SHP77 treated with DMSO at 0.1 percent for 48 hours (cell line): Measurements from ENCODE around the gene B4GAT1.
A peak's percentile ranks its signal among the peaks of the same experiment; 100 is the strongest.
"Not testable (repeated sequence)": the region's sequence is repeated elsewhere in the genome, so short reads cannot be mapped to it uniquely, and the experiment has no call there.

Experiments used
- DNase-seq: peaks from one replicate; lab custom pipeline; 2025; lab: John Stamatoyannopoulos, UW

The B4GAT1 gene

DNA sequence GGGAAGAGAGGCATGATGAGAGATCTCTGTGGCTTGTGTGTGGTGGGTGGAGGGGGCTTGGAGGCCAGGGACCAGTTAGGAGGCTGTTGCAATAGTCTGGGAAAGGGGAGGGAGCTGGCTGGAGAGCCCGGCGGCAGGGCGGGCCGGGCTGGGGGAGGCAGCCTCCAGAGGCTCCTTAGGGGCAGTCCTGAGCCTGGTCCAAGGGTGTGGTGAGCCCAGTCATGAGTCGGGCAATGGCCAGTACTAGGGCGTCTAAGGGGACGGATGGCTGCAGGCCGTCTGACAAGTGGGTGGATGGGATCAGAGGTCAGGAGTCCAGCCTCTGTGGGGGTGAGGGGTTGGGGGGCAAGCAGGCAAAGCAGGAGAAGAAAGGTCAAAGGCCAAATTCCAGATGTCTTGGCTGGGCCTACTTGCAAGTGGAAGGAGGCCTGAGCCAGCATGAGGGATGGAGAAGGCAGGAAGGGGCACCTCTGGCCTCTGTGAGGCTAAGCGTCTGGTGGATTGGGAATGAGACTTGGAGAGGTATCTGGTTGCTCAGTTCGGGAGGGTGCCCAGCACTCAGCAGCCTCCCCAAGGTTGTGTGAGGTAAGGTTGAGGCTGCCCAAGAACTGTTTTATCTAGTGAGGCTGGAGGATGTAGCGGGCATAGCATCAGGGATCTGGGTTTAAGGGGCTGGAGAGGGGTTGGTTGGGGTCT, 24.5 kb downstream of the B4GAT1 start:
- no peak for DNase-seq

DNA sequence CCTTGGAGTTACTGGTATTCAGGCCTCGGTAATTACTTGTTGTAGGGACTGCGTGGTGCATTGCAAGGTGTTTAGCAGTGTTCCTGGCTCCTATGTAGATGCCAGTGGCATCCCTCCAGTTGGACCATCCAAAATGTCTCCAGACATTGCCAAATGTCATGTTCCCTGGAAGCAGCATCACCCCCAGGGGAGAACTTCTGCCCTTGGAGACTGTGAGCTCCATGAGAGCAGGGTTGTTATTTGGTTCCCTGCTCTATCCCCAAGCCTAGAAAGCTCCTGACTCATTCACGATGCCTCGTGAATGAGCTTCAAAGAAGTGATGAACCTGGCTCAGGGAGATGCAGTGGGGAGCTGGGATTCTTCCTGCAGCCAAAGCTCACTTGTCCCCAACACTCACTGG, 25.8 kb downstream of the B4GAT1 start:
- DNase-seq: no peak

DNA sequence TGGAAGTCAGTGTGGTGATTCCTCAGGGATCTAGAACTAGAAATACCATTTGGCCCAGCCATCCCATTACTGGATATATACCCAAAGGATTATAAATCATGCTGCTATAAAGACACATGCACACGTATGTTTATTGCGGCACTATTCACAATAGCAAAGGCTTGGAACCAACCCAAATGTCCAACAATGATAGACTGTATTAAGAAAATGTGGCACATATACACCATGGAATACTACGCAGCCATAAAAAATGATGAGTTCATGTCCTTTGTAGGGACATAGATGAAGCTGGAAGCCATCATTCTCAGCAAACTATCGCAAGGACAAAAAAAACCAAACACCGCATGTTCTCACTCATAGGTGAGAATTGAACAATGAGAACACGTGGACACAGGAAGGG, 26.7 kb downstream of the B4GAT1 start:
- not testable (repeated sequence) for DNase-seq

DNA sequence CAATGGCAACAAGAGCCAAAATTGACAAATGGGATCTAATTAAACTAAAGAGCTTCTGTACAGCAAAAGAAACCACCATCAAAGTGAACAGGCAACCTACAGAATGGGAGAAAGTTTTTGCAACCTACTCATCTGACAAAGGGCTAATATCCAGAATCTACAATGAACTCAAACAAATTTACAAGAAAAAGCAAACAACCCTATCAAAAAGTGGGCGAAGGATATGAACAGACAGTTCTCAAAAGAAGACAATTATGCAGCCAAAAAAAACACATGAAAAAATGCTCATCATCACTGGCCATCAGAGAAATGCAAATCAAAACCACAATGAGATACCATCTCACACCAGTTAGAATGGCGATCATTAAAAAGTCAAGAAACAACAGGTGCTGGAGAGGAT, 27.1 kb downstream of the B4GAT1 start:
- not testable (repeated sequence) for DNase-seq

DNA sequence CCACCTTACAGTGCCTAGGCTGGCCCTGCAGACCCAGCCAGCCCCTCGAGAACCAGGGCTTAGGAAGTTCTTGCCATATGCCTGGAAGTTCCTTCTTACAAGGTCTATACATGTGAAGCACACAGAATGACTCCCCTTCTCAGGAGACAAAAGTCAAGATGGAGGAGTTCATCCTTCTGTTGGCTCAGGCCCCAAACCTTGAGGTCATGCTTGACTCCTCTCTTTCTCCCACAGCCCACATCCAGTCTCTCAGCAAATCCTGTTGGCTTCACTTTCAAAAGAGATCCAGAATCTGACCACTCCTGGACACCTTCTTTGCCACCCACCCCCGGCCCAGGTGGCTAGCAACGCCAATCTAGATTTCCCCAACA, 28.8 kb downstream of the B4GAT1 start:
- DNase-seq: no peak

DNA sequence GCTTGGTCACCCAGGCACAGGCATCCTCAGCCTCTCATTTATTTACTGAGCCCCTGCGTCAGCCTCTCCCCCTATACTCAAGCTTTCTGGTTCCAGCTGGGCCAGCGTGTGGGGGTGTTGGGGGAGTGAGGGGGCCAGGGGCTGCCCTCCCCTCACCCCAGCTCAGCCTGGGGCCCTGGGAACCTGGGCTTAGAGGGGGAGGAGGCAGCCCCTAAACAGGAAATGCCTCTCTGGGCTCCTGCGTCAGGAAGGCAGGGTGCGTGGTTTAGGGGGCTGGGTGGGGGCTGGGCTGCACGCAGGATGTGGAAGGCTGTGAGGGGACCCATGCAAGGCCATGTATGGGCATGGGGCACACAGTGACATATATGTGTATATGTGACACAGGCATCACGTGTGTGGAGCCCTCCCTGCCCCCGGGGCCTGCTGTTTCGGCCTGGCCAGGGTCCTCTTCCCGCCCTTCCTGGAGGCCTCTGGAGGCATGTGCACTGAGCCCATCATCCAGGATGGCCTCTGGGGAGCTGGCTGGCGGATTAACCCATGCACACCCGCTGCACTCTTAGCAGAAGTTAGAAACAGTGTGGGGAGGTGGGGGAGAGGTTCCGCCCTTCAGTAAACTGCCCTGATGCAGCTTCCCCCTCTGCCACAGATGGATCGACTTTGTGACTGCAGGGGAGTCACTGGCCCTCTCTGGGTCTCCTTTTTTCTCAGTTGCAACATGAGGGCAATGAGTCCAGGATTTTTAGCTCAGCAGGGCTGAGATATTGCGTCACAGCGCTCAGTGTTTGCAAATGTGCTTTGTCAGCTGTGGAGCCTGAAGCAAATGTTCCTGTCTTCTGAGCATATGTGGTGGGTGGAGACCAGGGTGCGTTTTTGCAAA, 29.5 kb downstream of the B4GAT1 start:
- no peak for DNase-seq

DNA sequence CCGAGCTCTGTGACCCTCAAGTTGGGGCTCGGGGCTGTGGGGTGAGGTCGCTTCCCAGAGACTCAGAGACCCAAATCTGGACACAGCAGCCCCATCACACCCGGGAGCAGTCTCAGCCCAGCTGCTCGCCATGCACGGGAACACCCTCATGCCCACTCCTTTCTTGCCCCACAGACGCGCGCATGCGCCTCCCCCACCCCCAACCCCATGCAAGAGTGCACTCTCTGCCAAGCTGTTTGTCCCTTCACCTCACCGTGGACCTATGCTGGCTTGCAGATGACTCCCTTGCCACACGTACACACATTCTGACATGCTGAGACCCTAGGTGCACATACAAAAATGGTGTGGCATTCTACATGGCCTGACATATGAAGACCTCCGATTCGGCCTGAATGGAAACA, 30.1 kb downstream of the B4GAT1 start:
- no peak for DNase-seq

DNA sequence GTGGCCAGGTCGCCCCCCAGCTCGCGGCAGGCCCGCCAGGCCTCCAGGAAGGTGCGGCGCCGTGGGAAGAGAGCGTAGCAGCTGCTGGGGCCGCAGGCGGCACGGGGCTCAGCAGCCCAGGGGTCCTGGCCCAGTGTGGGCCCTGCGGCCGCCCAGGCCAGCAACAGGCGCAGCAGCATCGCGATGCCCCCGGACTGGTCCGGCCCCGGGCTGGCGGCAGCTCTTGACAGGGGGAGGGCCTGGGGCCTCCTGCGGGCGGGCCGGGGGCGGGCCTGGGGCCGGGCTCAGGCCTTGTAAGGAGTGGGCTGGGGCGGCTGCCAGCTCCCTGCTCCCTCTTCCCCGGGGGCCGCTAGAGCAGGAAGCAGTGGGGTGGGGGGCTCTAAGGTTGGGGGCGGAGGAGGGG, 30.6 kb downstream of the B4GAT1 start, which contains the start of gene CD248:
Gene CD248 (minus strand): TSS at position 196 of the 403 bp plus-strand sequence. CDS start 17 bp downstream, at position 179.
- no peak for DNase-seq

DNA sequence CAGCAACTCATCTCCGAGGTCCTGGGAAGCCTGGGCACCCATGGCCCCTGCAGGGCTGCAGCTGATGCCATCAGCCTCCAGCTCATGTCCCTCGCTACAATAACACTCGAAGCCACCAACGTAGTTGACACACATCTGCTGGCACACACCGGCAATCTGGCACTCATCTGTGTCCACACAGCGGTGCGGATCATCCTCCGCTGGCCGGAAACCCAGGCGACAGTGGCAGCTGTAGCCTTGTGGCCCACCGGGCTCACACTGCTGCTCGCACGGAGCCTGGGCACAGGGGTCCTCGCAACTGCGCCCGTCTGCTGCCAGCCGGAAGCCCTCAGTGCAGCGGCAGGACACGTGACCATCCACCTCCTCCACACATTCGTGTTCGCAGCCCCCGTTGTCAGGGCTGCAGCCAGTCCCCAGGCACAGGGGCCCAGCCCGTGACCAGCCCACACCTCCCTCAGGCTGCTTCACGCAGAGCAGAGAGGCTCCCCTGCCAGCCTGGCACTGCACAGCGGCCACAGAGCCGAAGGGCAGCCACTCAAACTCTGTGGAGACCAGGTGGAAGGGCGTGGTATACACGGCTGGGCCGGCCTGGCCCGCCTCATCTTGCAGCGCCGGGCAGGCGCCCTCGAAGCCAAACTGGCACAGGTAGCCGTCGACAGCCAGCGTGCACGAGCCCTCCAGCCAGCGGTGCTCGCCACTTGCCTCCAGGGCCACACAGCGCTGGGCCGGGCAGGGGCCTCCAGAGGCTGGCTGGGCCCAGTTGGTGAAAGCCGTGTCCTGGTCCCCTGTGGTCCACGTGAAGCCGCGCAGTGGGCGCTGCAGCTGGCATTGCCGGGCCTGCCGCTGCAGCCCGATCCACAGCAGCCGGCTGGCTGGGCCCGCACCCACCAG, 31.3 kb downstream of the B4GAT1 start:
- peak; percentile 59 for DNase-seq

DNA sequence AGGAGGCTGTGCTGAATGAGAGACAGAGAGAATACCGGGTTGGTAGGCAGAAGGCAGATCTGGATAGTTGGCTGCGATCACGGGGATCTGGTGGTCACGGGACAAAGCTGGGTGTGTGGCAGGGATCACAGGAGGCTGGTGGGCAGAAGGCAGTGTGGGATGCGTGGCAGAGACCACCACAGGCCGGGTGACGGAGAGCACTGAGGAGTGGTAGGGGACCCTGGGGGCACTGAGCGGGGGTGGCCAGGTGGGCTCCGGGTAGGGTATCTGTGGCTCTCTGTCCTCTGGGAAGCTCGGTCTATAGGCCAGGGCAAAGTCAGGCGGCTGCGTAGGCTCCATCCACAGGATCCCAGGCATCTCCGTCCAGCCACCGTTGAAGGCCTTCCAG, 31.9 kb downstream of the B4GAT1 start:
- no peak for DNase-seq

DNA sequence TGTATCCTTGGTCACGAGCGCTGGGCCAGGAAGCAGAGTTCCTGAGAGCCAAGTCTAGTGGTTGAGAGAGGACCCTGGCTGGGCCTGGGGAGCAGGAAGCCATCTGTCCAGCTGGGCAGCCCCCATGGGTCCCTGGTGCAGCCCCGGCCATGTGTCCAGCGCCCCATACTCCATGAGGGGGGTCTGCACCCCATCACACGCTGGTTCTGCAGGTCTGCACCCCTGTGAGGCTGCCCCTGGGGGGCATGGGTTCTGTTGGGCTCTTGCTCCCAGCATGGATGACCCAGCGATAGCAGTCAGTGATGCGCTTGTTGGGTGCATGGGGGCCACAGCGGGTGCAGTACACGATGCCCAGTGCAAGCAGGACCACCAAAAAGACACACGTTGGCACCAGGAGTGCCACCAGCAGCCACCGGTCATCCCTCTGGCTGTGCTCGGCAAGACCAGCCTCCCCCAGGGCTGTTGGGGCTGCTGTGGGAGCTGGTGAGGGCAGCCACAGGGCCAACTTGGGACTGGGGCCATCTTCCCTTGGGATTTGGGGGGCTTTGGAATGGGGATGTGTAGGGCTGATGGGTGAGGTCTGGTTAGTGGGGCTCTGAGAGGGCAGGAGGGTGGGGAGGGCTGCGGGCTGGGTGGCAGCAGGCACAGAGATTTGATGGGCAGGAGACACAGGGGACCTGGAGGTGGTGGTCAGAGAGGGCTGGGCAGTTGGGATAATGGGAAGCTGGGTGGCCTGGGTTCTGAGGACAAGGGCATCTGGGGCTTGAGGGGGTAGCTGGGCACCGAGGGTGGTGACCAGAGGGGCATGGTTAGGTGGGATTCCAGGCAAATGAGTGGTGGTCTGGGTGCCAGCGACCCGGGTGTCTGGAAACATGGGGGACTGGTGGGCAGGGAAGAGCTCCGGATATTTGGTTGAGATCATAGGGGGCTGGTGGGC, 32.6 kb downstream of the B4GAT1 start:
- no peak for DNase-seq

DNA sequence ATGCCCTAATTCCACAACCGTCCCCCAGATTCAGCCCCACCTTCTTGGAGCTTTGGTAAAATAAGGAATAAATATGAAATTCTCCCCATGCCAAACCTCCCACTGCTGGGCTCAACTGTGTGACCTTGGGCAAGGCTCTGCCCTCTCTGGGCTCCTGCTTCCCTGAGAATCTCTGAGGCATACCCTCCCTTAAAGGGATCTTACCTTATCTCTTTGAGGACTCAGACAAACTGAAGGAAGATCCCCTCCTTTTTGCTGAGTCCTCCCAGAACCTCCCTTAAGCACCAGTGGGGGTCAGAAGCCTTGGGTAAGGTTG, 33.3 kb downstream of the B4GAT1 start:
- DNase-seq: no peak

DNA sequence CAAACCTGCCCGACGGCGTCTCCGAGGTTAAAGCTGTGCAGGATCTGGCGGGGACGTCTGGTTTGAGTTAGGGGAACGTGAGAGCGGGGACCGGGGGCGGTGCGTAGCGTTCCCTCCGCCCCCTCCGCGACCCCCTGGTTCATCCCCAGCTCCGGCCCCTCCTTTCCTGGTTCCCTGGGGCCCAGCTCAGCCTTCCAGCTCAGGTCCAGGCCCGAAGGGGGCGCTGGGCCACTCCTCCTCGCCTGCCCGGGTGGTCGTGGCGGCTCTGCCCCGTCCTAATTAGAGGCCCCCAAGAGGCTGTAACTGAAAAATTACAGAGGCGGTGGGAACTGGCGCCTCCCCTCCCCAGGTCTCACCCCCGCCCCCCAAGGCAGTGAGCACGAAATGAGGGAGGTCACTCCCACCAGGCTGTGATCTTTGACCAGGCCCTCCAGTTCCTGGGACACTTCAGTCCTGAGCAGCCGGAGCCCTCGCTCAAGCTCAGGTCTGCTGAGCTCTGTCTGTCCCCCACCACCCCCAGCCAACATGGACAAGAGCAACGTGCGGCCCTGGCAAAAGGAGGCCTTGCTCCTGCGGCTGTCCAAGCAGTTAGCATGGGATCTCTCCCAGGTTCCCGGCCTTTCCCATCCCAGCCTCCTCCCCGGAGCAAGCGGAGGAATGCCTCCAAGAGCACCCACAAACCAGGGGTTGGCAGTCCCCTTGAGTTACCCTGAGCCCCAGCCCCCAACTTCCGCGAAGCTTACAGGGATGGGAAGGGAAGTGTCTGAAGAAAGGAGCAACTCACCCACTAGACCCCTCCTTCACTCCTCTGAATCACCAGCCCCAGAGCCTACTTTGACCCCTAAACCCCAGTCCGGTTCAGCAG, 33.9 kb downstream of the B4GAT1 start:
- DNase-seq: no peak

DNA sequence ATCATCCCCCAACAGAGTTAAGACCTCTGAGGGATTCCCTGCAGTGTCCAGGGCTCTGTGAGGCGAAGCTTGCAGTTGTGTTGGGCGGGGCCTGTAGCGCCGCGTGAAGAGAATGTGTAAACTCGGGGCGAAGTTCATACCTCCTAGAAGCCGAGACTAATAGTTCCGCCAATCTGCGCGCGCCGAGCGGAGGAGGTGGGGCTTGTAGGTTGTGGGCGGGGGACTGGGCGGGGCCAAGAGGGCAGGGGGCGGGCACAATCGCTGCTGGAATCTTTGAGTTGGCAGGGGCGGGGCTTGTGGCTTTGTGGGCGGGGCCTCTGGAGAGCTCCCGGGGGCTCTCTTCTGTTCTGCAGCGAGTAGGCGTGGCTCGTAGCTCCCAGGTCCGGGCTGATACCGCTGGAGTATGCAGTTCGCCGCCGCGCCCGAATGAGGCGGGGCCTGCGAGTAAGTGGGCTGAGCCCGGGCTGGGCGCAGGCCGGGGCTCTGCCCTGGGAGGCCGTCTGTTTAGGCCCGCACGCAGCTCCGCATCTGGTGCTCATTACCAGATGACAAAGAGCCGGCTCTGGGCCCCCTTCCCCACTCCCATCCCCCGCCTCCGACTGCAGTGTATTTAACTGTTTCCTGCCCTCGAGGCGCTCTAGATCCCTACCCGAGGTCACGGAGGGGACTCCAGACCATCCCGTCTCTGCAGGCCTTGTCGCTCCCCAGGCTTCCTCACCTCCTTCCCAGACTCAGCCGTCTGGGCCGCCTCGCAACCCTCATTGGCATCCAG, 34.7 kb downstream of the B4GAT1 start:
- DNase-seq: peak; percentile 95

DNA sequence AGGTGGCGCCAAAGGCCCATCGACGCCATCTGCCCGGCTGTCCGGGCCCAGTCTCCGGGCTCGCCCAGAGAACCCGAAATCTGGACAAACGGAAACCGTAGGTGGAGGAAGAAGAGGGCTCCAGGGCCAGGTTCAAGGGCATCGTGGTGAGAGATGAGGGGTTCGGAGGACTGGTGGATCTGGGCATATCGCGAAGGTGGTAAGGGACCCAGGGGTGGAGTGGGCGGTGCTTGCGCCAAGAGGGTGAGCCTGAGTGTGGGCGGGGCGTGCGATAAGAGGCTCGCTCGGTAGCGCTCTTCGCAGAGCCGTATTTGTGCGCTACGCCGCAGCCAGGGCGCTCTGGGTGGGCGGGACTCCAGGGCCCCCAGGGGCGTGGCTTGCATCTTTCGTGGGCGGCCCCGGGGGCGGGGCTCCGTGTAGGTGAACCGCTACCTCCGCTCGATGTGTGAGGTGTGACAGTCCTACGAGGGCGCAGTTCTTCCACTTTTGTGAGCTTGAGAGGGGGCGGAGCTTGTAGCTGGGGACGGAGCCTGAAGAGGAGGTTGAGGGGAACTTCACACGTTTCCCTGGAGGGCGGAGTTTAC, 35.4 kb downstream of the B4GAT1 start:
- peak; percentile 96 for DNase-seq

DNA sequence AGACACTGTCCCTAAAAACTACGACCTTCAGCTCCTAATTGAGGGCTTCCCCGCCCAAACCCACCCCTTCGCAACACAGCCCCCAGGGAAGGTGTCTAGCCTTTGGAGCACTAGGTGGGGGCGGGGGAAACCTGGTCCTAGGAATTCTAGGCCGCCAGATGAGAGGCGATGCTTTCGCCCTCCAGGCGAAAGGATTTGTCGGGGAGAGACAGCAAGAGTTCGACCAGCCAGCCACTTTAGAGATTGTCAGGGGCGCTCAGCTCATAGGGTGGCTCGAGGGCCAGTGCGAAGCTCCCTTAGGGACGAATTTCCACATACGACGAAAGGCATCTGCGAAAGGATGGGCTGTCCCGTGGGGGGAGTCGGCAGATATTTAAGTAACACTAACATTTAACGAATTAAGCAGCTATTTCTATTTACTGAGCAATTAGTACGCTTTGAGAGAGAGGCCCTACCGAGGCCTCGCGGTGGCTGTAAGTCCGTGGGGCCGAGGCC, 35.9 kb downstream of the B4GAT1 start:
- no peak for DNase-seq

DNA sequence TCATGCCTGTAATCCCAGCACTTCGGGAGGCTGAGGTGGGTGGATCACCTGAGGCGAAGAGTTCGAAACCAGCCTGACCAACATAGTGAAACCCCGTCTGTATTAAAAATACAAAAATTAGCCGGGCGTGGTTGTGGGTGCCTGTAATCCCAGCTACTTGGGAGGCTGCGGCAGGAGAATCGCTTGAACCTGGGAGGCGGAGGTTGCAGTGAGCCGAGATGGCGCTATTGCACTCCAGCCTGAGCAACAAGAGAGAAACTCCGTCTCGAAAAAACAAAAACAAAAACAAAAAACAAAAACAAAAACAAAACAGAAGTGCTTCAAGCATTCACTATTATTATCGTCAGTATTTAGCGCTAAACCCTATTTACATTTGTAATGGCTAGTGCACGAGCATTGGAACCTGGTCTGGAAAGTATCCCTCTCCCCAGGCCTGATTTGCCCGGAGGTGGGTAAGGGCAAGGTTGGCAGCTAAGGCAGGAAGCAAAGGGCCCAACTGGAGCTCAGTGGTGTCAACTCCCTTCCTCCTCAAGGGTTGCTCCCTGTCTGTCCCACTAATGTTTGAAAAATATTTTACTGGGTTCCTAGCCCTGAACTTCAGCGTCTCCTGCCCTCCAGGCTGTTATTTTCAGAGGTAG, 36.5 kb downstream of the B4GAT1 start:
- not testable (repeated sequence) for DNase-seq

DNA sequence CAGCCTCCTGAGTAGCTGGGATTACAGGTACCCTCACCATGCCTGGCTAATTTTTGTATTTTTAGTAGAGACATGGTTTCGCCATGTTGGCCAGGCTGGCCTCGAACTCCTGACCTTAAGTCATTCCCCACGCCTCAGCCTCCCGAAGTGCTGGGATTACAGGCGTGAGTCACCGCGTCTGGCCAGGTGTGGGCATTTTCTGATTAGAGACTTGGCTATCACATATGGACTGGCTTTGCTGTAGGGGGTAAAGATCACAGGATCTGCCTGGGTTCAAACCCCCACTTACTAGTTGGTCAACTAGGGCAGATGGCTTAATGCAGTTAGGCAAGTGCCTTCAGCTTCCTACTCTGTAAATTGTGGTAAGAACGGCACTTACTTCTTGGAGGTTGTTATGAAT, 37.1 kb downstream of the B4GAT1 start:
- DNase-seq: no peak

DNA sequence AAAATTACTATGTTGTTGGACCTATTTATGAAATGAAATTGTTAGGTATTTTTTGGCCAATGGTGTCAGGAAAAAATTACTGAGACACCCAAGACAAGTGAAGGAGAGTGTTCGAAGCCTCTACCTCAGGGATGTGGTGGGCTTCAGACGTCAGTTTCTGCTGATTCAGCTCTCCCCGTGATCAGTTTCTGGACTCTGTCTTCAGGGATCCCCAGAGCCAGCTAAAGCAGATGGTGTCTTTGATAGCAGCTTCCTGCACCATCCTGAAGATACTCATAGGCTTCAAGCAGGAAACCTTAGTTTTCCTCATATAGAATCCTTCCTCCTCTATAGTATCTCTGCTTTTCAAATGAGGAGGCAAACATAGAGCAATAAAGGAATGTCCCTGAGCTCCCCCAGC, 38.0 kb downstream of the B4GAT1 start:
- no peak for DNase-seq
